NCI-H1436 (cell line): ENCODE measurements around the gene IL27RA.
"Not testable (repeated sequence)": the region's sequence is repeated elsewhere in the genome, so short reads cannot be mapped to it uniquely, and the experiment has no call there.

Experiments
- DNase-seq: peaks from one replicate; lab custom pipeline; 2025; lab: John Stamatoyannopoulos, UW

IL27RA gene

GRCh38 chr19:14030997-14031718, 404 bp upstream of the IL27RA start:
- no peak for DNase-seq

- no peak for DNase-seq
These were observed 2.4 kb downstream of the IL27RA start for GRCh38 chr19:14033946-14034345.

- not testable (repeated sequence) for DNase-seq
These were observed 3.6 kb downstream of the IL27RA start for GRCh38 chr19:14035159-14035558.

GRCh38 chr19:14035706-14036105, 4.1 kb downstream of the IL27RA start:
- DNase-seq: no peak

- no peak for DNase-seq
These were observed 7.6 kb downstream of the IL27RA start for GRCh38 chr19:14039181-14039580.

GRCh38 chr19:14042659-14043608, 11.4 kb downstream of the IL27RA start:
- peak; percentile 49 for DNase-seq

GRCh38 chr19:14047866-14048265, 16.3 kb downstream of the IL27RA start:
- not testable (repeated sequence) for DNase-seq

- no peak for DNase-seq
These were observed 17.0 kb downstream of the IL27RA start for GRCh38 chr19:14048443-14049153.

- no peak for DNase-seq
These were observed 18.9 kb downstream of the IL27RA start for GRCh38 chr19:14050512-14050911.

- not testable (repeated sequence) for DNase-seq
These were observed 19.4 kb downstream of the IL27RA start for GRCh38 chr19:14050961-14051360.

- no peak for DNase-seq
These were observed 20.4 kb downstream of the IL27RA start for GRCh38 chr19:14051980-14052379.

GRCh38 chr19:14052470-14052869, 20.9 kb downstream of the IL27RA start:
- DNase-seq: no peak

GRCh38 chr19:14053032-14053431, 21.5 kb downstream of the IL27RA start:
- no peak for DNase-seq

- no peak for DNase-seq
These were observed 21.9 kb downstream of the IL27RA start for GRCh38 chr19:14053500-14053899.

- DNase-seq: no peak
These were observed 22.5 kb downstream of the IL27RA start for GRCh38 chr19:14054099-14054498.

GRCh38 chr19:14054721-14055120, 23.2 kb downstream of the IL27RA start:
- no peak for DNase-seq

- DNase-seq: no peak
These were observed 23.8 kb downstream of the IL27RA start for GRCh38 chr19:14055396-14055795.

- DNase-seq: no peak
These were observed 24.6 kb downstream of the IL27RA start for GRCh38 chr19:14056069-14056666.

- DNase-seq: no peak
These were observed 25.3 kb downstream of the IL27RA start for GRCh38 chr19:14056741-14057356.

- no peak for DNase-seq
These were observed 26.9 kb downstream of the IL27RA start for GRCh38 chr19:14058182-14059092.
